K562 (cell line): ENCODE results near the gene PRDM2. TPM values are rescaled to one million over a fixed set of nuclear protein-coding genes. Genes with fewer than 3 reads are reported as not detected.

ENCODE experiments used
- ATAC-seq: fragments of 200-7000 bp; cut with Tn5 transposase; 3 replicates; pipeline ENCODE4 v1.9.1; 2020; ENCODE audit warnings: moderate library complexity
- BruUV-seq: library from RNA; stranded (reverse); fragments of 400-500 nt; replicated peaks from 2 replicates; lab custom pipeline; 2021; lab: Mats Ljungman, UMichigan
- CTCF ChIA-PET: fragments of 300-600 bp; formaldehyde crosslinking; extraction: SDS; loops from one replicate; lab custom pipeline; 2021; ENCODE audit warnings: low intra/inter-chr PET ratio; lab: Yijun Ruan, JAX
- POLR2A ChIA-PET: fragments of 300-600, 350-650 bp; sonication (Branson Sonifier 250); formaldehyde crosslinking; extraction: SDS; loops from one replicate; lab custom pipeline; 2021; ENCODE audit warnings: antibody characterized with exemption, inconsistent platforms; lab: Yijun Ruan, JAX
- DNase-seq, 4 experiments: peaks; one replicate each; pipeline versions ENCODE4 v3.0.0 to v3.0.0-alpha.2; 2011 to 2018; ENCODE audit warnings: low spot score in 3 of 4, mixed read lengths in 3 of 4; ENCODE audit errors: extremely low read depth in 1 of 4
- FAIRE-seq: peaks from 2 replicates; lab custom pipeline; 2011; peaks lifted over from hg19 to GRCh38; lab: Jason Lieb, UNC
- H2AFZ ChIP-seq: 2 replicates; pipeline ENCODE4 v1.6.0; 2011; ENCODE audit warnings: low read depth, low read length, control low read depth, inconsistent platforms
- H3K27ac ChIP-seq: fragments of 200-600 bp; 3 replicates; pipeline ENCODE4 v1.8.0; 2011; ENCODE audit warnings: low read depth, mild to moderate bottlenecking, control low read depth, inconsistent platforms, low read length, moderate library complexity, mixed read lengths; ENCODE audit errors: extremely low read depth
- H3K27me3 ChIP-seq, 2 experiments: fragments of 300-600 bp in 1 of 2; 2 replicates in 1 of 2; 3 replicates in 1 of 2; pipeline versions ENCODE4 v1.6.0 to v1.8.0; 2011; ENCODE audit warnings: inconsistent platforms in 2 of 2, low read length in 2 of 2, mild to moderate bottlenecking in 1 of 2, mixed read lengths in 1 of 2, moderate library complexity in 1 of 2; ENCODE audit not compliant: control insufficient read depth in 2 of 2, insufficient read depth in 2 of 2
- H3K36me3 ChIP-seq: fragments of 300-600 bp; 3 replicates; pipeline ENCODE4 v1.8.0; 2011; ENCODE audit warnings: mild to moderate bottlenecking, low read length, inconsistent platforms; ENCODE audit not compliant: control insufficient read depth, insufficient read depth
- H3K4me1 ChIP-seq, 2 experiments: fragments of 200-600 bp in 1 of 2; replicated peaks in 1 of 2; 2 replicates in 1 of 2; 3 replicates in 1 of 2; pipeline versions ENCODE4 v1.5.1 to v1.8.0; 2011; ENCODE audit warnings: inconsistent platforms in 2 of 2, low read length in 2 of 2, mild to moderate bottlenecking in 1 of 2, mixed read lengths in 1 of 2, moderate library complexity in 1 of 2; ENCODE audit not compliant: control insufficient read depth in 2 of 2, insufficient read depth in 2 of 2
- H3K4me2 ChIP-seq: 2 replicates; pipeline ENCODE4 v1.6.1; 2011; ENCODE audit warnings: low read length, control low read depth, inconsistent platforms, mixed read lengths; ENCODE audit not compliant: insufficient read depth
- H3K4me3 ChIP-seq: fragments of 200-600 bp; sonication (generic), shearing (Covaris generic); 2 replicates; pipeline ENCODE4 v1.5.1; 2016; ENCODE audit warnings: control low read depth, inconsistent platforms
- H3K79me2 ChIP-seq: fragments of 200-600 bp; 3 replicates; pipeline ENCODE4 v1.8.0; 2011; ENCODE audit warnings: low read length, inconsistent platforms; ENCODE audit not compliant: control insufficient read depth, insufficient read depth
- H3K9ac ChIP-seq, 2 experiments: 2 replicates each; pipeline versions ENCODE4 v1.6.0 to v1.6.1; 2011; ENCODE audit warnings: low read depth in 2 of 2, low read length in 2 of 2, control low read depth in 1 of 2, inconsistent platforms in 1 of 2, mild to moderate bottlenecking in 1 of 2, mixed read lengths in 1 of 2; ENCODE audit not compliant: insufficient read depth in 1 of 2
- H3K9me1 ChIP-seq: one replicate; pipeline ENCODE4 v1.6.0; 2011; ENCODE audit warnings: inconsistent platforms, mild to moderate bottlenecking, low read length, moderate library complexity; ENCODE audit not compliant: control insufficient read depth, insufficient read depth
- H3K9me3 ChIP-seq: replicated peaks from 2 replicates; pipeline ENCODE4 v1.5.1; 2011; ENCODE audit warnings: low read depth, low read length, inconsistent platforms; ENCODE audit not compliant: control insufficient read depth, insufficient read depth
- H4K20me1 ChIP-seq: replicated peaks from 2 replicates; pipeline ENCODE4 v1.6.1; 2011; ENCODE audit warnings: low read length, inconsistent platforms, mixed read lengths; ENCODE audit not compliant: control insufficient read depth, insufficient read depth
- CTCF ChIP-seq, 3 experiments: IDR thresholded peaks in 2 of 3; conservative IDR thresholded peaks in 1 of 3; 2 replicates each; pipeline ENCODE4 v1.5.1; 2011 to 2012; ENCODE audit warnings: low read length in 3 of 3, mild to moderate bottlenecking in 3 of 3, control low read depth in 2 of 3, improper control_type of control experiment in 1 of 3, inconsistent platforms in 1 of 3, low read depth in 1 of 3, mixed read lengths in 1 of 3, moderate library complexity in 1 of 3; ENCODE audit not compliant: insufficient read depth in 2 of 3
- KAT8 ChIP-seq: fragments of 450-650 bp; IDR thresholded peaks from 2 replicates; pipeline ENCODE4 v1.6.1; 2016; ENCODE audit warnings: low read depth, mild to moderate bottlenecking
- RAD21 ChIP-seq, 2 experiments: fragments of 250-450 bp in 1 of 2; fragments of 450-650 bp in 1 of 2; sonication (Bioruptor Pico) in 1 of 2; formaldehyde crosslinking in 1 of 2; IDR thresholded peaks in 1 of 2; conservative IDR thresholded peaks in 1 of 2; 2 replicates each; pipeline versions ENCODE4 v1.4.0 to v1.8.0; 2020 to 2022; ENCODE audit warnings: mild to moderate bottlenecking in 2 of 2, moderate library complexity in 1 of 2
- RBM25 ChIP-seq: fragments of 200-400 bp; formaldehyde crosslinking; IDR thresholded peaks from 2 replicates; pipeline ENCODE4 v1.6.1; 2018; ENCODE audit warnings: low read length, low read depth, moderate library complexity; ENCODE audit not compliant: severe bottlenecking
- SAFB2 ChIP-seq: fragments of 200-400 bp; formaldehyde crosslinking; IDR thresholded peaks from 2 replicates; pipeline ENCODE4 v1.6.1; 2018; ENCODE audit warnings: borderline replicate concordance, low read length, low read depth, moderate library complexity; ENCODE audit not compliant: severe bottlenecking
- STAT5B ChIP-seq: fragments of 250-450 bp; sonication (Bioruptor Pico); IDR thresholded peaks from 2 replicates; pipeline ENCODE4 v1.8.0; 2021; ENCODE audit warnings: mild to moderate bottlenecking, inconsistent platforms
- ZNF407 ChIP-seq: fragments of 450-650 bp; IDR thresholded peaks from 2 replicates; pipeline ENCODE4 v1.6.1; 2016; ENCODE audit warnings: low read depth
- ZZZ3 ChIP-seq: fragments of 450-650 bp; IDR thresholded peaks from 2 replicates; pipeline ENCODE4 v1.6.1; 2016; ENCODE audit warnings: antibody characterized with exemption, mild to moderate bottlenecking, moderate library complexity
- WGBS: fragments of 100-300 bp; shearing (Covaris generic); methylation state at CpG from one replicate; pipeline ENCODE4 v1.1.6; 2016; ENCODE audit warnings: low coverage, mixed read lengths; ENCODE audit not compliant: insufficient coverage; ENCODE audit errors: missing lambda C conversion rate; 5-methylcytosine and 5-hydroxymethylcytosine counted together
- in situ Hi-C: fragments of 300-500 bp; cut with MboI; formaldehyde crosslinking; loops from 4 replicates; pipeline ENCODE4 v1.15.0; 2018; ENCODE audit warnings: inconsistent platforms, mixed read lengths
- intact Hi-C: fragments of 100-400 bp; cut with micrococcal nuclease; formaldehyde crosslinking; loops from 2 replicates; pipeline ENCODE4 v1.14.2; 2022
- polyA plus RNA-seq, 8 experiments: library from polyadenylated mRNA; depleted of rRNA in 4 of 8; stranded (reverse) in 5 of 8; unstranded in 3 of 8; fragments of >200 nt; fragmentation: Nextera tagmentation in 2 of 8; fragmentation: Illumina TruSeq in 1 of 8; extraction: Ambion mirVana in 2 of 8; extraction: Trizol in 1 of 8; gene quantifications; 2 replicates each; pipeline versions ENCODE4 v1.2.1 to v1.2.3, GENCODE V29; 2011 to 2014; ENCODE audit warnings: inconsistent platforms in 1 of 8, missing spikeins in 1 of 8
- total RNA-seq, 7 experiments: library from RNA; depleted of rRNA in 6 of 7; stranded (reverse); fragments of >200 nt in 6 of 7; fragmentation: Illumina TruSeq in 2 of 7; extraction: Trizol in 2 of 7; gene quantifications; 2 replicates each; pipeline versions ENCODE4 v1.2.1 to v1.2.3, GENCODE V29; 2011 to 2021; ENCODE audit warnings: low replicate concordance in 1 of 7

The PRDM2 gene
- total and polyA plus RNA-seq, 9 of the 15 experiments (the other 6 are each of a cell fraction or from before 2014, with no cell fraction given) = 5.4 to 27.6 (median 12.5) TPM

- H3K4me2 ChIP-seq = no peak overlapping the region
- FAIRE-seq = no peak
- H3K27me3 ChIP-seq = peaks cover 28 to 48% of the 10 kb centered on the region in 2 experiments
- H3K4me3 ChIP-seq = no peak overlapping the region
- H3K79me2 ChIP-seq = no peaks in the 10 kb centered on the region
- peaks cover 2% of the 10 kb centered on the region; the same call in 1 of the 2 replicates for H3K9me3 ChIP-seq
- peak in 1 of 4 experiments; percentile 20 for DNase-seq
- CTCF ChIA-PET = no interaction called here
- H3K9me1 ChIP-seq = no peaks in the 10 kb centered on the region
- H4K20me1 ChIP-seq = no peaks in the 10 kb centered on the region
- 0 out of 3 replicates have a peak, but pooled peaks have one; percentile 48 for ATAC-seq
- H3K27ac ChIP-seq = no peak overlapping the region
- intact Hi-C loops = no loop called here
- H3K9ac ChIP-seq = no peak overlapping the region
- peaks cover 0 to 11% of the 10 kb centered on the region in 2 experiments; a peak in 2 of 5 replicates for H3K4me1 ChIP-seq
- POLR2A ChIA-PET = no interaction called here
- BruUV-seq = no TSS peak
- H3K36me3 ChIP-seq = no peaks in the 10 kb centered on the region
- TF ChIP-seq STAT5B (CRISPR knock-in tag) (no peak), CTCF (IDR thresholded peaks at IDR 0.05 in 2 of 3, conservative IDR thresholded peaks at IDR 0.05 in 1 of 3; ENCODE audit: insufficient read depth in 2 of 3, low read depth in 1 of 3, low read length in 3 of 3) (peak; percentile 20 to 39 (median 32); a peak in 4 of 6 replicates), ZNF407 (no peak), RAD21 (CRISPR knock-in tag; conservative IDR thresholded peaks at IDR 0.05 in 1 of 2, IDR thresholded peaks at IDR 0.05 in 1 of 2) (peak in 1 of 2 experiments; percentile 30; a peak in 1 of 4 replicates), RBM25 (peak; percentile 68), ZZZ3 (no peak), SAFB2 (no peak), KAT8 (no peak)
- 20% methylated on average over 2 of the region's 2 CpGs for WGBS
- in situ Hi-C loops = no loop called here
- H2AFZ ChIP-seq = no peak overlapping the region
These were observed 2.2 kb upstream of the PRDM2 start for GRCh38 chr1:13697738-13698137.
